Stimulated activated naive CD8-positive, alpha-beta T cell treated with anti-CD3 and anti-CD28 coated beads, Interleukin-15, amount 100 ng/mL, for 72 hours (primary cell): ENCODE results near the gene INO80B.

Experiments used
- ATAC-seq: fragments of 150-1000 bp; cut with Tn5 transposase; 2 replicates; pipeline ENCODE4 v1.10.0; 2021; ENCODE audit warnings: mild to moderate bottlenecking, moderate library complexity
- DNase-seq, 2 donors: peaks; one replicate each; pipeline ENCODE4 v3.0.0; 2021 to 2022
- H3K27ac Mint-ChIP-seq, 2 donors: one replicate each; pipeline ENCODE4 v1.8.0; 2022; ENCODE audit warnings: mild to moderate bottlenecking in 2 of 2, mixed read lengths in 2 of 2, moderate library complexity in 2 of 2
- H3K27me3 Mint-ChIP-seq: one replicate; pipeline ENCODE4 v1.8.0; 2022; ENCODE audit warnings: mixed read lengths
- H3K4me1 Mint-ChIP-seq: one replicate; pipeline ENCODE4 v1.8.0; 2022; ENCODE audit warnings: mild to moderate bottlenecking, mixed read lengths
- H3K4me3 Mint-ChIP-seq, 2 donors: one replicate each; pipeline ENCODE4 v1.8.0; 2022; ENCODE audit warnings: mild to moderate bottlenecking in 2 of 2, mixed read lengths in 2 of 2, moderate library complexity in 1 of 2
- H3K9me3 Mint-ChIP-seq, 2 donors: one replicate each; pipeline ENCODE4 v1.8.0; 2022; ENCODE audit warnings: mixed read lengths in 2 of 2

INO80B gene

DNA sequence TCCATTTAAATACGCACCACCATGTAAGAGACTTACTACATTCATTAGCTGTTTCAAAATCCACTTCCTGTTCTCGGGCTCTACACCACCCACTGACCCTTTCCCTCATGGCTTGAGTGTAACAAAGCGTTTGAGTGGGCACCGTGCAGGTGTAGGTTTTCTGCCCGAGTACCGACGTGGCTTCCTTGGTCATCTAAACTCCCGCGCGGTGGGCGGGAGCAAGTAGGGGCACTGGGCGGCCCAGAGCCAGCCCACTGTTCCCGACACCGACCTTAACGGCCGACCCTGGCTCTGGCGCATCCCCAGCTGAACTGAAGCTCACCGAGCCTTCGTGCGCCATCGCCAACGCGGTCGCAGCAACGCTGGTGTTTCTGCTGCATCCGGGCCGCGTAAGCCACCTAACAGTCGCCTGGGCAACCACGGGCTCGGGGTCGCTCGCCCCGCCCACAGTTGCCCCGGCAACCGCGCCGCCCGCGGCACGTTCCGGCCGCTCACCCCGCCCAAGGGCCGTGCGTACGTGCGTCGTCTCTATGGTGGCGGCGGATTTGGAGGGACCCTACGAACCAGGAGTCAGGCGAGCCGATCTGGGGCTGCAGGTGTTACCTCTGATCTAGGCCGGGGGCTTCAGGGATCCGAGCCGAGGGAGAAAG lies 33.5 kb upstream of the INO80B start, which contains the start of the genes C2orf81 and WDR54:
Gene C2orf81 (minus strand): TSS at position 399 of the 650 bp plus-strand sequence. CDS start 59 bp downstream, at position 340.
Gene WDR54 (plus strand): TSS at position 510 of the 650 bp plus-strand sequence. CDS start 424 bp downstream, outside the sequence.
- Mint-ChIP-seq H3K27ac (peak within 1 kb of the TSS; percentile 97 to 100), H3K4me1 (peaks cover 42% of the 10 kb centered on the region), H3K27me3 (no peaks in the 10 kb centered on the region), H3K9me3 (no peaks in the 10 kb centered on the region), H3K4me3 (peak within 1 kb of the TSS; percentile 98 to 100)
- ATAC-seq (peak; percentile 95), DNase-seq (peak; percentile 95 to 96)

DNA sequence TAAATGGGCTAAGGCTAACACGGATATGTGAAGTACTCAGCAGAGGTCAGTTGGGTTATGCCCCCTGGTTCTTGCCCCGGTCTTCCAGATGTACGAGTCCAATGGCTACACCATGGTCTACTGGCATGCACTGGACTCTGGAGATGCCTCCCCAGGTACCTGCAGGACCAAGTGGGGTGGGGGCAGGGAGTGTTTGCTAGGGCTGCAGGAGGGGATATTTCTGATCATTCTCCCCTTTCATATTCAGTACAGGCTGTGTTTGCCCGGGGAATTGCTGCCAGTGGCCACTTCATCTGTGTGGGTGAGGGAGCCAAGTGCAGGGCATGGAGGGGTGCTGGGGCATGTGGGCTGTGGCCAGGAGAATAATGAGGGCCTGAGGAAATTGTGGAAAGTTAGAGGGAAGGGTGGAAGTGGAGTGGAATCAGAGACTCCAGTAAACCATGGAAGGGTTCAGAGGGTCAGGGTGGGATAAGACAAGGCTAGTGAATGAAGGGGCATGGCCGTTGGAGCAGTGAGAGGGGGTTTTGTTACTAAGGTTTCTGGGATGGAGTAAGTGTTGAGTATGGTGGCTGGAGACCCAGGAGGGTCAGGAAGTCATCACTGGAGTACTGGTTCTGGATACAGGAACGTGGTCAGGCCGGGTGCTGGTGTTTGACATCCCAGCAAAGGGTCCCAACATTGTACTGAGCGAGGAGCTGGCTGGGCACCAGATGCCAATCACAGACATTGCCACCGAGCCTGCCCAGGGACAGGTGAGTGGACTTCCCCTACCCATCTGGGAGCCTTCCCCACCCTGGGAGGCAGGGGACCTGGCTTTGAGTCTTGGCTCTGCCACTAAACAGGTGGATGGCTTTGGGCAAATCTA lies 31.4 kb upstream of the INO80B start:
- H3K4me1 Mint-ChIP-seq = peaks cover 35% of the 10 kb centered on the region
- H3K27me3 Mint-ChIP-seq = no peaks in the 10 kb centered on the region
- ATAC-seq (no peak), DNase-seq (no peak)
- peak overlapping the region; percentile 98 to 100 for H3K4me3 Mint-ChIP-seq
- no peaks in the 10 kb centered on the region for H3K9me3 Mint-ChIP-seq
- H3K27ac Mint-ChIP-seq = no peak overlapping the region

DNA sequence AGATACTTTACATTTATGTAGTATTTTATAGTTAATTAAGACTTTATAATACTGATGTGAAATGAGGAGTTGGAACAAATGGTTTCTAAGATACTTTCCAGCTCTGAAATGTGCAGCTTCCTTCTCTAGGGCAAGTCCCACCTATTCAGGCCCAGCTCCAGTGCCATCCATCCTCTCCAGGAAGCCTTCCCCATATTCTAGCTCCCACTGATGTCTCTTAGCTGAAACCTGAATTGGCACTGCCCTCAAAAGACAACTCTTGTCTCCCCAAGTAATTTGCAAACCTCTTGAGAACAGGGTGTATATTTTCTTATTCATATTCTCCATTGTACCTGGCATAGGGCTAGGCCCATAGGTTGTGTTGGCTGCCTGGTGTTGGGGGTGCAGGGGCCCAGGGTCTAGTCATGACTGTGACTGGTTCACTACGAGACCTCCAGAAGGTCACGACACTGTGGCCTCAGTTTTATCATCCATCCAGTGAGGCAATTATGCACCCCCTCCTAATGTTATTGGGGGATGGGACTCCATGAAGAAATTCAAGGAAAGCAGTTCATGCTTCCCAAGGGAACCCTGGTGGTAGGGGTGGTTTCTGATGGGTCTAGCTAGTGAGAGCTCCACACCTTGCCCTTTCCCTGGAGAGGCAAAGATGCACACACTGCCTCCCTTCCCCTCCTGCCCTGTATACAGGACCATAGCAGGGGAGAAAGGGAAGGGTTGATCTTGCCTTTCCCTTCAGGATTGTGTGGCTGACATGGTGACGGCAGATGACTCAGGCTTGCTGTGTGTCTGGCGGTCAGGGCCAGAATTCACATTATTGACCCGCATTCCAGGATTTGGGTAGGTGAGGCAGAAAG lies 30.5 kb upstream of the INO80B start:
- Mint-ChIP-seq H3K4me3 (no peak overlapping the region), H3K9me3 (no peaks in the 10 kb centered on the region), H3K27me3 (no peaks in the 10 kb centered on the region), H3K27ac (no peak overlapping the region), H3K4me1 (peaks cover 35% of the 10 kb centered on the region)
- ATAC-seq = no peak
- DNase-seq = no peak

DNA sequence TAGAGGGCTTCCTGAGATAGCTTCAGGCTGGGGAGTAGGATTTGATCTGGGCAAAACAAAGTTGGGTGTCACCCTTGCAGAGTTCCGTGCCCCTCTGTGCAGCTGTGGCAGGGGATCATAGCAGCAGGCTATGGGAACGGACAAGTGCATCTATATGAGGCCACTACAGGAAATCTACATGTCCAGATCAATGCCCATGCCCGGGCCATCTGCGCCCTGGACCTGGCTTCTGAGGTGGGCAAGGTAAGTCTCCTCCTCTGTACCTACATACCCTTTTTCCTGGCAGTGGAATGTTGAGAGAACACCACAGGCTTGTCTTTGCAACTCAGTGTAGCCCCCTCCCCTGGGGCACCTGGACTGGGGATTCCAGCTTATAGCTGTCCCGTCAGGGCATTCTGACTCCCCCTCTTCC lies 29.9 kb upstream of the INO80B start:
- ATAC-seq = no peak
- no peaks in the 10 kb centered on the region for H3K9me3 Mint-ChIP-seq

DNA sequence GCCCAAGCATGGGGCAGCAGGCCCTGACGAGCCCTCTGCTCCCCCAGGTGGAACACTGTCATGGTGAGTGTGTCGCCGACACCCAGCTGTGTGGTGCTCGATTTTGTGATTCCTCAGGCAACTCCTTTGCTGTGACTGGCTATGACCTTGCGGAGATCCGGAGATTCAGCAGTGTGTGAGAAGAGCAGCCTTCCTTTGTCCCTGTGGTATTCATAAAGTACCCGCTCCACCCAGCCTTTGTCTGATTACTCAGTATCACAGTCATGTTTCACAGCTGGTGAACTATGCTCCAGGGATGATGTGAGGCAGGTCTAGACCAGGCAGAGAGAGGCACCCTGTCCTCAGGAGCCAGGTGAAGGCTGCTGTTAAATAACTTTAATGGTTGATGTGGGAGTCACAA lies 29.4 kb upstream of the INO80B start:
- Mint-ChIP-seq H3K4me1 (peaks cover 25% of the 10 kb centered on the region), H3K27me3 (no peaks in the 10 kb centered on the region), H3K9me3 (no peaks in the 10 kb centered on the region), H3K4me3 (no peak overlapping the region), H3K27ac (peak overlapping the region; percentile 36 to 43)
- no peak for DNase-seq
- ATAC-seq = no peak

More for the DNA sequence above, 29.9 kb upstream of the INO80B start:
- H3K27me3 Mint-ChIP-seq = no peaks in the 10 kb centered on the region
- no peak overlapping the region for H3K4me3 Mint-ChIP-seq
- no peak for DNase-seq
- H3K27ac Mint-ChIP-seq = no peak overlapping the region
- peaks cover 30% of the 10 kb centered on the region for H3K4me1 Mint-ChIP-seq

DNA sequence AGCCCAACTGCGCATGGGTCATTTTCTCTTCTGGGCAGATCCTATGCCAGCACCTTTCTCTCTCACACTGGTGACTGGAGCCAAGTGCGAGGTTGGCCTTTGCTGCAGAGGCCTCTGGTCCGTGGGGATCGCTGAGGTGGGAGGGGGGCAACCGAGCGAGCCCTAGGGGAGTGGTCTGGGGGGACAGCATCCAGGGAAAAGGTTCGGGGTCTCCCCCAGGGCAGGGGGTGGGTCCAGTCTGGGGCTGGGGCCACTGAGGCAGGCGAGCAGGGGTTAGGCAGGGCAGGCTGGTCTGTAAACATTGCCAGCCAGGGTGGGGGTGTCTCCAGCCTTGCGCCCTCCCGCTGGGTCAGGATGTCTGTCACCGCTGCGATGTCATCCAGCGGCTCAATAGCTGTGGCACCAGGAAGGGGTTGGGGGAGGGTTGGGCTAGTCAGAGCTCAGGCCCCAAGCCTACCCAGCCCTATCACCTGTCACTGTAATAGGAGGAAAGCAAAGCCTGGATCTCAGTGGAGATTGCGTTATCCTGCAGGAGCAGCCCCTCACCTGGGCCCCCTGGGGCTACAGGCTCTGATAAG lies 28.6 kb upstream of the INO80B start:
- Mint-ChIP-seq H3K9me3 (no peaks in the 10 kb centered on the region), H3K27me3 (no peaks in the 10 kb centered on the region), H3K27ac (peak overlapping the region in 1 of 2 donors; percentile 24), H3K4me3 (no peak overlapping the region), H3K4me1 (peaks cover 19% of the 10 kb centered on the region)
- ATAC-seq (no peak), DNase-seq (no peak)

DNA sequence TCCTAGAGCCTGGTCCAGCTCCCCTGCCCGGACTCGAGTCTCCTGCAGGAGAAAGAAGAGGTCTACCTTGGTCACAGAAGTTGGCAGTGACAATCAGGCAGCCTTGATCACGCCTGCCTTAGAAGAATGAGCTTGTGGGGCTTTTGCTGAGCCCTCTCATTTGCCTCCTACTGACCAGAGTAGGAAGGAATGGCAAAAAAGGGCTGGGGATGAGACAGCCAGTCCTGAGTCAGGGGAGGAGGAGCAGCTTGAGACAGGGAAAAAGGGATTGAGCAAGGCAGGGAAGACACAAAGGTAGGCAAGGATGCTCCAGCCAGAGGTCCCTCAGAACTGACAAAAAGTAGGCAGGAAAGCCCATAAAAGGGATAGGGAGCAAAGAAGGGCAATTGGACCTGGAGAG lies 27.3 kb upstream of the INO80B start:
- no peak for DNase-seq
- H3K27me3 Mint-ChIP-seq = no peaks in the 10 kb centered on the region
- peaks cover 12% of the 10 kb centered on the region for H3K4me1 Mint-ChIP-seq
- no peak for ATAC-seq
- H3K4me3 Mint-ChIP-seq = no peak overlapping the region
- H3K9me3 Mint-ChIP-seq = no peaks in the 10 kb centered on the region
- H3K27ac Mint-ChIP-seq = peak overlapping the region in 1 of 2 donors; percentile 1

DNA sequence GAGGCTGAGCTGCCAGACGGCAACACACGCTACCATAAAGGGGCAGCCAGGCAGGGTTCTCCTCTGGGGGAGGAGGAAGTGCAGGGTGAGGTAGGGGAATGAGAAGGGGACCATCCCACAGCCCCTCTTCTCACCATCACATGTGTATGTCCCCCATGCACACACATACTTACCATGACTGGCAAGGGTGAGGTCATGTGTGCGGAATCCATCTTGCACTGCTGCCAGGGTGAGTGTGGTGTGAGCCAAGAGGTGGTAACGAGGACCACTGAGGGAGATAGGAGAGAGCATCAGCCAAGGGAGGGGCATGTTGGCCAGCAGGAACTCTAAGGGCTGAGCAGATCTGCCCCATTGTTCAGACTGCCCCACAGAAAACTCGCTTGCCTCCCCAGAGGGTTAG lies 26.2 kb upstream of the INO80B start:
- H3K4me3 Mint-ChIP-seq = no peak overlapping the region
- peak overlapping the region in 1 of 2 donors; percentile 0 for H3K27ac Mint-ChIP-seq
- no peak for DNase-seq

DNA sequence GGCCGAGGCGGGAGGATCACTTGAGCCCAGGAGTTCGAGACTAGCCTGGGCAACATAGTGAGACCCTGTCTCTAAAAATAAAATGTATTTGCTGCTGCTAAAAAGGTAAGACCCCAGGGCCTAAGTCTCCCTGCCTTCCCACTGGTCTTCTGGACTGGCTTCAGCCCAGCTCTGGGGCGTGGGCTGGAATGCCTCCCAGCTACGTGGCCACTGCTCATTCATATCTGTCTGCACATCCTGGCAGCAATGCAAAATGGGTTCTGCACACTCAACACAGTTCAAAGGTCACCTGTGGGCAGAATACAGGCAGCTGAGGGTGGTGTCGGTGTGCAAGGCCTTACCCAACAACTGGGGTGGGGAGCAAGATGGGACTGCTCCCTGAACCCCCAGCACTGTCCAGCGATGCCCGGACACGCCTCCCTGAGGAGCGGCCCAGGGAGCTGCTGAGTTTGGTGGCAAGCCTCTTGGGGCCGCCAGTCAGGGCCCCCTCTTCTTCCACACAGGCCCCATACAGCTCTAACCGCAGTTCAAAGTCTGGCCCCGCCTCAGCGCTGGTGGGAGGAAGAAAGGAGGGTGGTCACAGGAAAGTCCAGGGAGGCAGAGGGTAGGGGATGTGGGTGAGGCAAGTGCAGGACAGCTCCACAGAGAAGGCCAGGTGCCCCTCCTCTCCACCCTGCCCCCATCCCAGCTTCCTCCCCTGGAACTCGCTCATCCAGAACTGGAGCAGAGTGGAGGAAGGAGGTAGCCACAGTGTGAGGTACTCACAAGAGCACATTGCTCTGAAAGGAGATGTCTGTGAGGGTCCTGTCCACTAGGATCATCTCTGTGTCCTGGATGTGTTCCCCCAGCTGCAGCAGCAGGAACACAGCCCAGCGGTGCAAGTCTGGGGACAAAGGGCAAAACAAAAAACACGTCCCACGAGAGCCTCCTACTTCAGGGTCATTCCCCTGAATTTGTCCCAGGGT lies 25.1 kb upstream of the INO80B start:
- Mint-ChIP-seq H3K4me3 (no peak overlapping the region), H3K4me1 (no peaks in the 10 kb centered on the region), H3K9me3 (no peaks in the 10 kb centered on the region), H3K27me3 (no peaks in the 10 kb centered on the region), H3K27ac (peak overlapping the region in 1 of 2 donors; percentile 38)
- ATAC-seq = peak; percentile 19
- DNase-seq = no peak

More for the DNA sequence above, 26.2 kb upstream of the INO80B start:
- no peak for ATAC-seq
- Mint-ChIP-seq H3K4me1 (peaks cover under 1% of the 10 kb centered on the region), H3K9me3 (no peaks in the 10 kb centered on the region), H3K27me3 (no peaks in the 10 kb centered on the region)

DNA sequence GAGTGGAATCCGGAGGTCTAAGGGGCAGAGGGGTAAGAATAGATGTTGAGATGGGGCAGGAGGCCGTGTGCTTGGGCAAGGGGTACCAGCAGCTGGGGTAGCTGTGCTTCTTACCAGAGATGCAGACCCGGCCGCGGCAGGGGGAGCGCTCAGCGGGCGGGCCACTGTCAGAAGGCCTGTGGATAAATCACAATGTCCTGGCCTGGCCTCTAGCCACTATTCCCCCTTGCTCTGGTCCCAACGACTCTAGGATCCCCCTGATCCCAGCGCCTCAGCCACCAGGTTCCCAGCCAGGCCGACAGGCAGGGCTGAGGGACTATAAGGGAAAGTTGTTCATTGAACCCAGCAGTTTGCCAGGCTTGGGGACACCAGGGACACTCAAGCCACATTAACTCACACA lies 24.4 kb upstream of the INO80B start:
- ATAC-seq = peak; percentile 8
- Mint-ChIP-seq H3K9me3 (no peaks in the 10 kb centered on the region), H3K4me1 (no peaks in the 10 kb centered on the region), H3K27ac (peak overlapping the region in 1 of 2 donors; percentile 38), H3K4me3 (no peak overlapping the region), H3K27me3 (no peaks in the 10 kb centered on the region)
- no peak for DNase-seq

DNA sequence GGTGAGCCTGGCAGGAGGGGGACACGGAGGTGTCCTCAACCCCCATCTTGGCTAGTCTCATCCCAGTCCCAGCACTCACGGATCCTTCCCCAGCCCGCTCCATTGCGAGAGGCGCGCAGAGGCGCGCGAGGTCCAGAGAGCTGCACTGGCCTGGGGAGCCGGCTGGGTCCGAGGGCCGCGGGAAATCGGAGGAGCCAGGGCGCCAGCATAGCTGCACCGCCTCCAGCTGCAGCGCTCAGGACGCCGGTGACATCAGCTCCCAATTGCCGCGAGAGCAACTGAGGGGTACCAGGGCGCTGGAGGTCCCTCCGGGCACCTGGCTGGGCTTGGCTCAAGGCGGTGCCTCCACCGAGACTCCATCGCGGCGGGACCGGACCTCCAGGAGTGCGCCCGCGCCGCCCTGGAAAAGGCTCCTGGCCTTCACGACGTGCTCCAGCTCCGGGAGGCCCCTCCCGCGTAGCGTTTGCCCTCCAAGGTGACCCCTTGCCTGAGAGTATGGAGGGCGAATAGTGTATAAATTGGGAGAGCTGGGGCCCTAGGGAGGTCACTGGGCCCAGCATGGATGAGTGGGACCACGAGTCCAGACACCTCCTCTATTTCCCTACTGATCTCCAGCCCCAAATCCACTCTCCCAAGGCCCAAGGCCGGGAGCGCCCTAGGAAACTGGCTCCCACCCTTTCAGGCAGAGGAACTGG lies 18.6 kb upstream of the INO80B start:
- no peak for DNase-seq
- Mint-ChIP-seq H3K27ac (no peak overlapping the region), H3K4me3 (no peak overlapping the region), H3K4me1 (peaks cover 17% of the 10 kb centered on the region), H3K9me3 (no peaks in the 10 kb centered on the region), H3K27me3 (peaks cover 36% of the 10 kb centered on the region)
- no peak for ATAC-seq

DNA sequence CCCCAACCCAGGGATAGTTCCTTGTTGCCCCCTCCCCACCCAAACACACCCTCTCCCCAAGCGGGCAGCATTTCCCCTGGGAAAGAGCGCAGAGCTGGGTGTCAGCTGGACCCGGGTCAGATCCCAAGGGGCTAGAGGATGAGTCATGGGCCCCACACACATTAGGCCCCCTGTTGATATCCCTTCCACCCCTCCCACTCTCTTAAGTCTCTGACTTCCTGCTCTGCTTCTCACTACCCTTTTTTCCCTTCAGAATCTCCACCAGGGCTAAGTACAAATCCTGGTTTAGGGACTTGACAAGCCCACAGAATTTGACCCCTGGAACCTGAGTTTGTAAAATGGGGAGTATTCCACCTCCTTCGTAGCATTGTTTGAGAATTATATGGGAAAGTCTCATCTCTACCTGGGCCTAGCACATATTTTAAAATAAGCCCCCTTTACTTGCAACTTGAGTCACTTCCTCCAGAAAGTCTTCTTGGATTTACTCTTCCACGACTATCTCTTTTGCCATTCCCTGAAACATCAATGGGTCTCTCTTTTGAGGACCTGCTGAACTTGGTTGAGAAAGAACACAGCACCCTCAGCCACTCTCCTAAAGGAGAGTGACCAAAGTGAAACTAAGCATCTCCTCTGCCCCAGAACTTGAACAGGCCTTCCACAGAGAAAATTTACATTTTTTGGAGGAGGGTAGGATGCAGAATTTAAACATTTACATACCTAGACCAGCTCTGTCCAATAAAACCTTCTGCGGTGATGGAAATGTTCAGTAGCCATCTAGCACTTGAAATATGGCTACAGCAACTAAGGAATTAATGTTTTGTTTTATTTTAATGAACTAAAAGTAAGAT lies 17.8 kb upstream of the INO80B start:
- Mint-ChIP-seq H3K27ac (peak overlapping the region in 1 of 2 donors; percentile 22), H3K9me3 (no peaks in the 10 kb centered on the region), H3K4me3 (no peak overlapping the region), H3K4me1 (peaks cover 21% of the 10 kb centered on the region), H3K27me3 (peaks cover 44% of the 10 kb centered on the region)
- ATAC-seq (no peak), DNase-seq (no peak)

DNA sequence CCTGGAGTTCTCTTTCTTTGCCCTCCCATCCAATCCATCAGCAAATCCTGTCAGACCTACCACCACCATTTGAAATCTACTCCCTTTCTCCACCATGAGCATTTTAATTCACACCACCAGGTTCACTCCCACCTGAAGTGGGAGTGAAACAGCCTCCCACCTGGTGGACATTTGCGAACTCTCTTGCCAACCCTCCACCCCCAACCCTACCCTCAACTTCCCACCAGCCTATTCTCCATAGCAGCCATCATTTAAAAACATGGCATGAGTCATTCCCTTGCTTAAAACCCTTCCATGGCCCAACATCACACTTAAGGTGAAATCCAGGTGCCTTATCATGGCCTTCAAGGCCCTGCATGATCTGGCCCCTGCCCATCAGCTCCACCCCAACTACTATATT lies 16.6 kb upstream of the INO80B start:
- H3K4me1 Mint-ChIP-seq = peaks cover 25% of the 10 kb centered on the region
- H3K27ac Mint-ChIP-seq = peak overlapping the region in 1 of 2 donors; percentile 3
- no peak for ATAC-seq
- no peaks in the 10 kb centered on the region for H3K9me3 Mint-ChIP-seq
- peaks cover 50% of the 10 kb centered on the region for H3K27me3 Mint-ChIP-seq
- no peak for DNase-seq
- no peak overlapping the region for H3K4me3 Mint-ChIP-seq
